ENCODE data around the gene ARHGEF39. TPM values are rescaled to one million over a fixed set of nuclear protein-coding genes. Genes with fewer than 3 reads are reported as not detected.

Gene ARHGEF39
- total and polyA plus RNA-seq, 9 of the 15 experiments (the other 6 are each of a cell fraction or from before 2014, with no cell fraction given) = 2.8 to 21.7 (median 12.9) TPM

DNA sequence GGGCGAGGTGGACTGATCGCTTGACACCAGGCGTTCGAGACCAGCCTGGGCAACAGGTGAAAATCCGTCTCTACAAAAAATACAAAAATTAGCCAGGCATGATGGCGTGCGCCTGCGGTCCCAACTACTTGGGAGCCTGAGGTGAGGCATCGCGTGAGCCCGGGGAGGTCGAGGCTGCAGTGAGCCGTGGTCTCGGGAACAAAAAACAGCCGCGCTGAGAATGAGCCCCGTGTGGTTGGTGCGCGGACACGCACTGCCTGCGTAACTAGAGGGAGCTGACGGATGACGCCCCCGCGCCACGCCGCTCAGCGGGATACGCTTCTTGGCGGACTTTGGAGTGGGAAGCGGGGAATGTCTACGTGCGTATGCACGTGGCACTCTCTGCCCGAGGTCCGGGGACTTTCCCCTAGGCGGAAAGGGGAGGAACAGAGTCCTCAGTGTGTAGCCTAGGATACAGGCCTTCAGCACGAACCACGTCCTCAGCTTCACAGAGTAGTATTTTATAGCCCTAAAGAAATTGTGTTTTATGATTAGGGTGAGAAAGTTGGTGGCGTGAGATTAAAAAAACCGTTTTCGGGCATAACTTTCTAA lies 7.4 kb downstream of the ARHGEF39 start, which contains the start of gene RMRP (continued):
- no peak; a peak in 1 of 4 replicates for TF ChIP-seq KDM1A (IDR thresholded peaks at IDR 0.05)
- TF ChIP-seq YY1 (IDR thresholded peaks at IDR 0.05; ENCODE audit: borderline replicate concordance in 1 of 3, control insufficient read depth in 1 of 3, extremely low read depth in 1 of 3, insufficient read depth in 3 of 3, insufficient read length in 1 of 3, insufficient replicate concordance in 2 of 3, low read depth in 1 of 3, low read length in 2 of 3) = peak in 2 of 3 experiments; percentile 56 to 62
- TF ChIP-seq TCF3 (CRISPR knock-in tag; IDR thresholded peaks at IDR 0.05) = peak; percentile 39; the same call in 1 of the 2 replicates
- TF ChIP-seq, protein P1, sequence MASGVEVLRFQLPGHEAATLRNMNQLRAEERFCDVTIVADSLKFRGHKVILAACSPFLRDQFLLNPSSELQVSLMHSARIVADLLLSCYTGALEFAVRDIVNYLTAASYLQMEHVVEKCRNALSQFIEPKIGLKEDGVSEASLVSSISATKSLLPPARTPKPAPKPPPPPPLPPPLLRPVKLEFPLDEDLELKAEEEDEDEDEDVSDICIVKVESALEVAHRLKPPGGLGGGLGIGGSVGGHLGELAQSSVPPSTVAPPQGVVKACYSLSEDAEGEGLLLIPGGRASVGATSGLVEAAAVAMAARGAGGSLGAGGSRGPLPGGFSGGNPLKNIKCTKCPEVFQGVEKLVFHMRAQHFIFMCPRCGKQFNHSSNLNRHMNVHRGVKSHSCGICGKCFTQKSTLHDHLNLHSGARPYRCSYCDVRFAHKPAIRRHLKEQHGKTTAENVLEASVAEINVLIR (CRISPR knock-in tag; IDR thresholded peaks at IDR 0.05) = no peak; the same call in 1 of the 2 replicates
- TF ChIP-seq SMARCB1 (IDR thresholded peaks at IDR 0.05; ENCODE audit: insufficient read length, low read depth) = no peak
- TF ChIP-seq ZNF175 (CRISPR knock-in tag; IDR thresholded peaks at IDR 0.05; ENCODE audit: low read depth) = no peak; the same call in 1 of the 2 replicates
- no peak for TF ChIP-seq SNIP1 (IDR thresholded peaks at IDR 0.05; ENCODE audit: low read depth)
- TF ChIP-seq, protein P2, sequence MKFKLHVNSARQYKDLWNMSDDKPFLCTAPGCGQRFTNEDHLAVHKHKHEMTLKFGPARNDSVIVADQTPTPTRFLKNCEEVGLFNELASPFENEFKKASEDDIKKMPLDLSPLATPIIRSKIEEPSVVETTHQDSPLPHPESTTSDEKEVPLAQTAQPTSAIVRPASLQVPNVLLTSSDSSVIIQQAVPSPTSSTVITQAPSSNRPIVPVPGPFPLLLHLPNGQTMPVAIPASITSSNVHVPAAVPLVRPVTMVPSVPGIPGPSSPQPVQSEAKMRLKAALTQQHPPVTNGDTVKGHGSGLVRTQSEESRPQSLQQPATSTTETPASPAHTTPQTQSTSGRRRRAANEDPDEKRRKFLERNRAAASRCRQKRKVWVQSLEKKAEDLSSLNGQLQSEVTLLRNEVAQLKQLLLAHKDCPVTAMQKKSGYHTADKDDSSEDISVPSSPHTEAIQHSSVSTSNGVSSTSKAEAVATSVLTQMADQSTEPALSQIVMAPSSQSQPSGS (CRISPR knock-in tag; IDR thresholded peaks at IDR 0.05) = no peak
- TF ChIP-seq ZNF644 (tag; IDR thresholded peaks at IDR 0.05; ENCODE audit: low read depth) = no peak
- peak; percentile 99 for TF ChIP-seq POLR2H (tag; IDR thresholded peaks at IDR 0.05; ENCODE audit: low read depth)
- TF ChIP-seq, protein P3, sequence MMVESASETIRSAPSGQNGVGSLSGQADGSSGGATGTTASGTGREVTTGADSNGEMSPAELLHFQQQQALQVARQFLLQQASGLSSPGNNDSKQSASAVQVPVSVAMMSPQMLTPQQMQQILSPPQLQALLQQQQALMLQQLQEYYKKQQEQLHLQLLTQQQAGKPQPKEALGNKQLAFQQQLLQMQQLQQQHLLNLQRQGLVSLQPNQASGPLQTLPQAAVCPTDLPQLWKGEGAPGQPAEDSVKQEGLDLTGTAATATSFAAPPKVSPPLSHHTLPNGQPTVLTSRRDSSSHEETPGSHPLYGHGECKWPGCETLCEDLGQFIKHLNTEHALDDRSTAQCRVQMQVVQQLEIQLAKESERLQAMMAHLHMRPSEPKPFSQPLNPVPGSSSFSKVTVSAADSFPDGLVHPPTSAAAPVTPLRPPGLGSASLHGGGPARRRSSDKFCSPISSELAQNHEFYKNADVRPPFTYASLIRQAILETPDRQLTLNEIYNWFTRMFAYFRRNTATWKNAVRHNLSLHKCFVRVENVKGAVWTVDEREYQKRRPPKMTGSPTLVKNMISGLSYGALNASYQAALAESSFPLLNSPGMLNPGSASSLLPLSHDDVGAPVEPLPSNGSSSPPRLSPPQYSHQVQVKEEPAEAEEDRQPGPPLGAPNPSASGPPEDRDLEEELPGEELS (CRISPR knock-in tag; IDR thresholded peaks at IDR 0.05; ENCODE audit: borderline replicate concordance) = 0 out of 2 replicates have a peak, but pooled peaks have one; percentile 30
- TF ChIP-seq KHSRP (IDR thresholded peaks at IDR 0.05) = no peak
- TF ChIP-seq ATF1 (CRISPR knock-in tag; IDR thresholded peaks at IDR 0.05) = peak; percentile 39; the same call in 1 of the 2 replicates
- peak; percentile 96 for TF ChIP-seq ATF1 (tag; IDR thresholded peaks at IDR 0.05)
- TF ChIP-seq KDM5B (IDR thresholded peaks at IDR 0.05; ENCODE audit: insufficient replicate concordance, low read depth, low read length) = no peak
- peak; percentile 31 for TF ChIP-seq ZFX (CRISPR knock-in tag; IDR thresholded peaks at IDR 0.05)
- TF ChIP-seq BHLHE40 (IDR thresholded peaks at IDR 0.05; ENCODE audit: low read length) = peak; percentile 96
- peak; percentile 97 for TF ChIP-seq MYC (IDR thresholded peaks at IDR 0.05; ENCODE audit: low read depth, low read length)
- TF ChIP-seq MYC (CRISPR knock-in tag; IDR thresholded peaks at IDR 0.05; ENCODE audit: borderline replicate concordance, low read depth) = no peak
- TF ChIP-seq PRPF4 (IDR thresholded peaks at IDR 0.05; ENCODE audit: insufficient read depth, low read depth, low read length, poor library complexity, severe bottlenecking) = no peak
- TF ChIP-seq, protein P4, sequence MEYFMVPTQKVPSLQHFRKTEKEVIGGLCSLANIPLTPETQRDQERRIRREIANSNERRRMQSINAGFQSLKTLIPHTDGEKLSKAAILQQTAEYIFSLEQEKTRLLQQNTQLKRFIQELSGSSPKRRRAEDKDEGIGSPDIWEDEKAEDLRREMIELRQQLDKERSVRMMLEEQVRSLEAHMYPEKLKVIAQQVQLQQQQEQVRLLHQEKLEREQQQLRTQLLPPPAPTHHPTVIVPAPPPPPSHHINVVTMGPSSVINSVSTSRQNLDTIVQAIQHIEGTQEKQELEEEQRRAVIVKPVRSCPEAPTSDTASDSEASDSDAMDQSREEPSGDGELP (CRISPR knock-in tag; IDR thresholded peaks at IDR 0.05; ENCODE audit: borderline replicate concordance) = peak; percentile 92
